A549 (cell line): ENCODE data around the gene FXN.

Experiments
- HOXA7 ChIP-seq: fragments of 250-450 bp; sonication (Bioruptor Pico); IDR thresholded peaks from 2 replicates; pipeline ENCODE4 v1.5.0; 2020; ENCODE audit warnings: mild to moderate bottlenecking, moderate library complexity
- POLR2A ChIP-seq: IDR thresholded peaks from 2 replicates; pipeline ENCODE4 v1.6.1; 2012; ENCODE audit warnings: mild to moderate bottlenecking, low read length
- RAD21 ChIP-seq, 2 experiments: fragments of >200 bp in 1 of 2; sonication (Bioruptor Twin) in 1 of 2; formaldehyde crosslinking in 1 of 2; IDR thresholded peaks in 1 of 2; conservative IDR thresholded peaks in 1 of 2; 2 replicates in 1 of 2; 3 replicates in 1 of 2; pipeline ENCODE4 v1.6.1; 2012 to 2018; ENCODE audit warnings: inconsistent platforms in 1 of 2
- TF ChIP-seq, protein P1 (sequence below): fragments of >200 bp; sonication (Bioruptor Twin); formaldehyde crosslinking; IDR thresholded peaks from 3 replicates; pipeline ENCODE4 v1.5.1; 2016

DNA sequence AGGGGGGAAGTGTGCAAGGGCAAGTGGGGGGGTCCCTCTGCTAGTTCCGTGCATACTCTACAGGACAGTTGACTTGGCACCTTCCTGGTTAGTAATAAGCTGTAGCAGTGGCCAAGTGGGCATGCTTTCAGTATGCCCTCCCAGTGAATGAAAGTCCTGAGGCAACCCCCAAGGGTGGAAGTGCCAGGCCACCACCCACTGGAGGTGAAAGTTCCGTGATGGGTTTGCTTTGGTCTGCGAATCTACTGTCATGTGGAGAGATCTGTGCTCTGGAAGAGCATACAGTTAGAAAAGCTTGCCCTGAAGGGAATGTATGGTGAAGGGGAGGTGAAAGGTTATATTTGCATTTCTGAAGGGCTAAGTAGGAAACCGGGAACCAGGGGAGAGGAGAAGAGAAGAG lies 10.3 kb downstream of the FXN start:
- no peak for TF ChIP-seq RAD21 (conservative IDR thresholded peaks at IDR 0.05 in 1 of 2, IDR thresholded peaks at IDR 0.05 in 1 of 2)
- TF ChIP-seq, protein P1, sequence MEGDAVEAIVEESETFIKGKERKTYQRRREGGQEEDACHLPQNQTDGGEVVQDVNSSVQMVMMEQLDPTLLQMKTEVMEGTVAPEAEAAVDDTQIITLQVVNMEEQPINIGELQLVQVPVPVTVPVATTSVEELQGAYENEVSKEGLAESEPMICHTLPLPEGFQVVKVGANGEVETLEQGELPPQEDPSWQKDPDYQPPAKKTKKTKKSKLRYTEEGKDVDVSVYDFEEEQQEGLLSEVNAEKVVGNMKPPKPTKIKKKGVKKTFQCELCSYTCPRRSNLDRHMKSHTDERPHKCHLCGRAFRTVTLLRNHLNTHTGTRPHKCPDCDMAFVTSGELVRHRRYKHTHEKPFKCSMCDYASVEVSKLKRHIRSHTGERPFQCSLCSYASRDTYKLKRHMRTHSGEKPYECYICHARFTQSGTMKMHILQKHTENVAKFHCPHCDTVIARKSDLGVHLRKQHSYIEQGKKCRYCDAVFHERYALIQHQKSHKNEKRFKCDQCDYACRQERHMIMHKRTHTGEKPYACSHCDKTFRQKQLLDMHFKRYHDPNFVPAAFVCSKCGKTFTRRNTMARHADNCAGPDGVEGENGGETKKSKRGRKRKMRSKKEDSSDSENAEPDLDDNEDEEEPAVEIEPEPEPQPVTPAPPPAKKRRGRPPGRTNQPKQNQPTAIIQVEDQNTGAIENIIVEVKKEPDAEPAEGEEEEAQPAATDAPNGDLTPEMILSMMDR: no peak
- no peak for TF ChIP-seq HOXA7 (CRISPR knock-in tag)
- TF ChIP-seq POLR2A: no peak
